GM23338 (cell line): ENCODE results near the gene DOLPP1. TPM values are rescaled to one million over a fixed set of nuclear protein-coding genes. Genes with fewer than 3 reads are reported as not detected.

Source experiments
- ATAC-seq: fragments of 200-7000 bp; cut with Tn5 transposase; 3 replicates; pipeline ENCODE4 v1.9.1; 2020
- DNase-seq: peaks from one replicate; pipeline ENCODE4 v3.0.0-alpha.2; 2015; ENCODE audit warnings: low spot score
- H2AFZ ChIP-seq: fragments of 200-600 bp; sonication (generic); 2 replicates; pipeline ENCODE4 v1.8.0; 2016; ENCODE audit warnings: antibody characterized with exemption, mild to moderate bottlenecking, moderate library complexity
- H3F3A ChIP-seq: fragments of 200-600 bp; sonication (generic); replicated peaks from 2 replicates; pipeline ENCODE4 v1.8.0; 2017; ENCODE audit warnings: antibody characterized with exemption, mixed run types, low read depth
- H3K27ac ChIP-seq: fragments of 200-600 bp; sonication (generic); 2 replicates; pipeline ENCODE4 v1.6.1; 2016; ENCODE audit warnings: low read depth
- H3K27me3 ChIP-seq: fragments of 200-600 bp; sonication (generic); 2 replicates; pipeline ENCODE4 v1.8.0; 2016; ENCODE audit warnings: mild to moderate bottlenecking, mixed run types, moderate library complexity; ENCODE audit not compliant: insufficient read depth
- H3K36me3 ChIP-seq: fragments of 200-600 bp; sonication (generic); 2 replicates; pipeline ENCODE4 v1.8.0; 2016; ENCODE audit warnings: mild to moderate bottlenecking; ENCODE audit not compliant: insufficient read depth
- H3K4me1 ChIP-seq: fragments of 200-600 bp; sonication (generic); 2 replicates; pipeline ENCODE4 v1.8.0; 2016; ENCODE audit warnings: mild to moderate bottlenecking, moderate library complexity; ENCODE audit not compliant: insufficient read depth
- H3K4me2 ChIP-seq: fragments of 200-600 bp; sonication (generic); 2 replicates; pipeline ENCODE4 v1.7.1; 2017; ENCODE audit warnings: mixed run types
- H3K4me3 ChIP-seq: fragments of 200-600 bp; sonication (generic); 2 replicates; pipeline ENCODE4 v1.6.1; 2016; ENCODE audit warnings: mixed run types
- H3K79me2 ChIP-seq: fragments of 200-600 bp; sonication (generic); replicated peaks from 2 replicates; pipeline ENCODE4 v1.8.0; 2017; ENCODE audit warnings: mild to moderate bottlenecking; ENCODE audit not compliant: insufficient read depth
- H3K9me2 ChIP-seq: fragments of 200-600 bp; sonication (generic); 2 replicates; pipeline ENCODE4 v1.8.0; 2017; ENCODE audit not compliant: insufficient read depth
- H4K20me1 ChIP-seq: fragments of 200-600 bp; sonication (generic); replicated peaks from 2 replicates; pipeline ENCODE4 v1.8.0; 2017; ENCODE audit warnings: mild to moderate bottlenecking; ENCODE audit not compliant: insufficient read depth
- H3K27ac Mint-ChIP-seq: 2 replicates; pipeline ENCODE4 v1.8.0; 2020; ENCODE audit warnings: inconsistent platforms, mild to moderate bottlenecking, moderate library complexity, mixed read lengths
- H3K27me3 Mint-ChIP-seq: 3 replicates; pipeline ENCODE4 v1.8.0; 2022; ENCODE audit warnings: low read depth, mild to moderate bottlenecking, moderate library complexity, mixed read lengths, inconsistent platforms; ENCODE audit not compliant: insufficient read depth, poor library complexity
- H3K36me3 Mint-ChIP-seq: 3 replicates; pipeline ENCODE4 v1.8.0; 2021; ENCODE audit warnings: low read depth, mild to moderate bottlenecking, inconsistent platforms, moderate library complexity, mixed read lengths
- H3K4me1 Mint-ChIP-seq: 3 replicates; pipeline ENCODE4 v1.8.0; 2020; ENCODE audit warnings: mild to moderate bottlenecking, inconsistent platforms, mixed read lengths
- H3K4me3 Mint-ChIP-seq: 3 replicates; pipeline ENCODE4 v1.8.0; 2021; ENCODE audit warnings: moderate library complexity, mild to moderate bottlenecking, inconsistent platforms, mixed read lengths
- H3K9me3 Mint-ChIP-seq: 3 replicates; pipeline ENCODE4 v1.8.0; 2020; ENCODE audit warnings: moderate library complexity, mild to moderate bottlenecking, inconsistent platforms, mixed read lengths
- CREB1 ChIP-seq: fragments of 250-450 bp; sonication (Bioruptor Pico); IDR thresholded peaks from 2 replicates; pipeline ENCODE4 v1.5.0; 2020; ENCODE audit warnings: low read depth, mild to moderate bottlenecking, moderate library complexity
- polyA plus RNA-seq: library from polyadenylated mRNA; unstranded; fragments of >200 nt; fragmentation: Nextera tagmentation; extraction: Ambion mirVana; gene quantifications from 2 replicates; pipeline ENCODE4 v1.2.1, GENCODE V29; 2016
- total RNA-seq: library from RNA; depleted of rRNA; stranded (reverse); fragments of >200 nt; shearing (Covaris generic); gene quantifications from 2 replicates; pipeline ENCODE4 v1.2.3, GENCODE V29; 2014
- TF ChIP-seq, protein P1 (sequence below): fragments of 250-450 bp; sonication (Bioruptor Pico); IDR thresholded peaks from 2 replicates; pipeline ENCODE4 v1.5.0; 2020; ENCODE audit warnings: mild to moderate bottlenecking, moderate library complexity

DOLPP1 gene
- total and polyA plus RNA-seq, 2 experiments from 2014 or later, result 23.3 to 31.9 TPM

DNA sequence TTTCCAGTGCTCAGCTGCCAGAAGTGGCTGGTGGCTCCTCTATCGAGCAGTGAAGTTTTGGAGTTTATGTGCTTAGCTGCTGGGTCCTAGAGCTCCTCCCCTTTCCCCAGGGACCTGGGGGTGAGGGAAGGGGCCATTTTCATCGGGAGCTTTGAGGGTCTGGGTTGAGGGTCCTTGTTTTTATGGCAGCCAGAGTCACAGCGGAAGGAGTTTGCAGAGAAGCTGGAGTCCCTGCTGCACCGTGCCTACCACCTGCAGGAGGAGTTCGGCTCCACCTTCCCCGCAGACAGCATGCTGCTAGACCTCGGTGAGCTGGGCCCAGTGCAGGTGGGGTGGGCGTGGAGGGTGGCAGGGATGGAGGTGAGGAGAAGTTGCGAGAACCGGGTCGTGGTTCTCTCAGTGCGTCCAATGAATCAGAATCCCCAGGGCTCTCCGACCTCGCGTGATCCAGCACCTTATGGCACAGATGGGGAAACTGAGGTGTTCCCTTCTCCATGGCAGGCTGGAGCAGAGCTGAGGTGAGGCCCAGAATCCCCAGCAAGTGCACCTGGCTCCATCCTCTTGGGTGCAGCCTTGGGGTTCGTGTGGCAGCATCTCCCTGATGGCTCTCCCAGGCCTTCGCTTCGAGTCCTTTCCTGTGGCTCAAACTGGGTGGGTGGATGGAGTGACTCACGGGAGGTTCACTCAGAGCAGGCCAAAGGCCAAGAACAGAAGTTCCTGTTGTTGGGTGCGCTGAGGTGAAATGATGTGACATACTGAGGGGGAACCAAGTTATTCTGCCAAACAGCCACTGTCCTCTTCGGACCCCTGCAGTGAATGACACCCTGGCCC is 21.7 kb upstream of the DOLPP1 start:
- no peaks in the 10 kb centered on the region for H3K9me3 Mint-ChIP-seq
- no peaks in the 10 kb centered on the region for H3K27me3 ChIP-seq
- H3K27ac Mint-ChIP-seq, result no peak overlapping the region
- no peaks in the 10 kb centered on the region for H3K79me2 ChIP-seq
- H3K9me2 ChIP-seq, result no peaks in the 10 kb centered on the region
- H3K4me1 ChIP-seq, result no peaks in the 10 kb centered on the region
- no peak overlapping the region for H3K4me3 Mint-ChIP-seq
- H3K36me3 Mint-ChIP-seq, result peaks cover 29% of the 10 kb centered on the region
- H4K20me1 ChIP-seq, result no peaks in the 10 kb centered on the region
- H3K4me3 ChIP-seq, result no peak overlapping the region
- H3F3A ChIP-seq, result no peaks in the 10 kb centered on the region
- no peak overlapping the region for H3K27ac ChIP-seq
- no peaks in the 10 kb centered on the region; the same call in 1 of the 2 replicates for H3K36me3 ChIP-seq
- H3K4me1 Mint-ChIP-seq, result no peaks in the 10 kb centered on the region
- H3K4me2 ChIP-seq, result no peak overlapping the region
- TF ChIP-seq CREB1, result no peak
- no peak overlapping the region for H2AFZ ChIP-seq
- ATAC-seq (no peak), DNase-seq (no peak)
- peaks cover 1% of the 10 kb centered on the region for H3K27me3 Mint-ChIP-seq

DNA sequence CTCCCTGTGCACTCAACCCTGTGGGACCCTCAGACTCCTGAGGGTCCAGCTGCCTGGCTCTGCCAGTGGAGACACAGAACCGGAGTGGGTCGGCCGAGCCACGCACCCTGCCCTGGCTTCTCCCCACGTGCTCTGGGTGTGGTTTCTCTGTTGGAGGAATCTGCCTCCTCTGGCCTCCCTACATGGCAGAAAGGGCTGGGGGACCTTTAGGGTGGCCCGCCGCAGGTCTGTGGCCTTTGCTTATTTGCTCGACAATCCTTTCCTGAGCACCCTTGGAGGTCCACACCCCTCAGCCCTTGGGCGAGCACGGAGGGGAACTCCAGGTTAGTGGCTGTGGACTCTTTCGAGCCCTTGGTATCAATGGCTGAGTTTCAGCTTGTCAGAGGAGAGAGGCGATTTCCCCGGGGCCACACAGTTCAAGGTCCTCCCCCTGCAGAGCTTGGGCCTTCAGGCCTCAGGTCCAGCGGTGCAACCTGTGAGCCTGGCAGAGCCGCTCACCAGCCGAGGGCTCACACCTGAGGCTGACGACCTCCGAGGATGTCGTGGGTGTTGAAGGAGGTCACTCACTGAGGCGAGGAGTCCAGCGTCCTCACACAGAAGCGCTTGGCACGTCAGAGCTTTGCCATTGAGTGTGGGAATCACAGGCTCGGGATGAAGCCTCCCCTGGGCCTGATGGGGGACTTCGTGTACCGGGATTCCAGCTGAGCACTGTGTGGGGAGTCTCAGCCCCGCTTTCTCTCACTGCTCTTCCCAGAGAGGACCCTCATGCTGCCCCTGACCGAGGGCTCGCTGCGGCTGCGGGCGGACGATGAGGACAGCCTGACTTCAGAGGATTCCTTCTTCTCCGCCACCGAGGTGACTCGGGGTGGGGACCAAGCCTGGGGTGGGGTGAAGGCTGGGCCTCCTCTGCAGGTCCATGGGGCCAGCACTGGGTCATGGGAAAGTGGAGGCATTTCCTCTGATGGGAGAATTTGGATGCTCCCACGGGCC is 20.8 kb upstream of the DOLPP1 start:
- DNase-seq (no peak), ATAC-seq (no peak)
- no peaks in the 10 kb centered on the region for H3K4me1 ChIP-seq
- H3K27me3 Mint-ChIP-seq, result peaks cover 1% of the 10 kb centered on the region
- no peaks in the 10 kb centered on the region for H3K9me2 ChIP-seq
- no peak overlapping the region for H3K27ac ChIP-seq
- H3K36me3 Mint-ChIP-seq, result peaks cover 30% of the 10 kb centered on the region
- H4K20me1 ChIP-seq, result no peaks in the 10 kb centered on the region
- H3K79me2 ChIP-seq, result no peaks in the 10 kb centered on the region
- H3K27me3 ChIP-seq, result no peaks in the 10 kb centered on the region
- no peak overlapping the region for H3K27ac Mint-ChIP-seq
- no peak overlapping the region for H3K4me2 ChIP-seq
- H3K4me3 ChIP-seq, result no peak overlapping the region
- no peak overlapping the region for H2AFZ ChIP-seq
- H3F3A ChIP-seq, result no peaks in the 10 kb centered on the region
- H3K4me1 Mint-ChIP-seq, result no peaks in the 10 kb centered on the region
- no peaks in the 10 kb centered on the region for H3K9me3 Mint-ChIP-seq
- H3K36me3 ChIP-seq, result no peaks in the 10 kb centered on the region; the same call in 1 of the 2 replicates
- TF ChIP-seq, protein P1, sequence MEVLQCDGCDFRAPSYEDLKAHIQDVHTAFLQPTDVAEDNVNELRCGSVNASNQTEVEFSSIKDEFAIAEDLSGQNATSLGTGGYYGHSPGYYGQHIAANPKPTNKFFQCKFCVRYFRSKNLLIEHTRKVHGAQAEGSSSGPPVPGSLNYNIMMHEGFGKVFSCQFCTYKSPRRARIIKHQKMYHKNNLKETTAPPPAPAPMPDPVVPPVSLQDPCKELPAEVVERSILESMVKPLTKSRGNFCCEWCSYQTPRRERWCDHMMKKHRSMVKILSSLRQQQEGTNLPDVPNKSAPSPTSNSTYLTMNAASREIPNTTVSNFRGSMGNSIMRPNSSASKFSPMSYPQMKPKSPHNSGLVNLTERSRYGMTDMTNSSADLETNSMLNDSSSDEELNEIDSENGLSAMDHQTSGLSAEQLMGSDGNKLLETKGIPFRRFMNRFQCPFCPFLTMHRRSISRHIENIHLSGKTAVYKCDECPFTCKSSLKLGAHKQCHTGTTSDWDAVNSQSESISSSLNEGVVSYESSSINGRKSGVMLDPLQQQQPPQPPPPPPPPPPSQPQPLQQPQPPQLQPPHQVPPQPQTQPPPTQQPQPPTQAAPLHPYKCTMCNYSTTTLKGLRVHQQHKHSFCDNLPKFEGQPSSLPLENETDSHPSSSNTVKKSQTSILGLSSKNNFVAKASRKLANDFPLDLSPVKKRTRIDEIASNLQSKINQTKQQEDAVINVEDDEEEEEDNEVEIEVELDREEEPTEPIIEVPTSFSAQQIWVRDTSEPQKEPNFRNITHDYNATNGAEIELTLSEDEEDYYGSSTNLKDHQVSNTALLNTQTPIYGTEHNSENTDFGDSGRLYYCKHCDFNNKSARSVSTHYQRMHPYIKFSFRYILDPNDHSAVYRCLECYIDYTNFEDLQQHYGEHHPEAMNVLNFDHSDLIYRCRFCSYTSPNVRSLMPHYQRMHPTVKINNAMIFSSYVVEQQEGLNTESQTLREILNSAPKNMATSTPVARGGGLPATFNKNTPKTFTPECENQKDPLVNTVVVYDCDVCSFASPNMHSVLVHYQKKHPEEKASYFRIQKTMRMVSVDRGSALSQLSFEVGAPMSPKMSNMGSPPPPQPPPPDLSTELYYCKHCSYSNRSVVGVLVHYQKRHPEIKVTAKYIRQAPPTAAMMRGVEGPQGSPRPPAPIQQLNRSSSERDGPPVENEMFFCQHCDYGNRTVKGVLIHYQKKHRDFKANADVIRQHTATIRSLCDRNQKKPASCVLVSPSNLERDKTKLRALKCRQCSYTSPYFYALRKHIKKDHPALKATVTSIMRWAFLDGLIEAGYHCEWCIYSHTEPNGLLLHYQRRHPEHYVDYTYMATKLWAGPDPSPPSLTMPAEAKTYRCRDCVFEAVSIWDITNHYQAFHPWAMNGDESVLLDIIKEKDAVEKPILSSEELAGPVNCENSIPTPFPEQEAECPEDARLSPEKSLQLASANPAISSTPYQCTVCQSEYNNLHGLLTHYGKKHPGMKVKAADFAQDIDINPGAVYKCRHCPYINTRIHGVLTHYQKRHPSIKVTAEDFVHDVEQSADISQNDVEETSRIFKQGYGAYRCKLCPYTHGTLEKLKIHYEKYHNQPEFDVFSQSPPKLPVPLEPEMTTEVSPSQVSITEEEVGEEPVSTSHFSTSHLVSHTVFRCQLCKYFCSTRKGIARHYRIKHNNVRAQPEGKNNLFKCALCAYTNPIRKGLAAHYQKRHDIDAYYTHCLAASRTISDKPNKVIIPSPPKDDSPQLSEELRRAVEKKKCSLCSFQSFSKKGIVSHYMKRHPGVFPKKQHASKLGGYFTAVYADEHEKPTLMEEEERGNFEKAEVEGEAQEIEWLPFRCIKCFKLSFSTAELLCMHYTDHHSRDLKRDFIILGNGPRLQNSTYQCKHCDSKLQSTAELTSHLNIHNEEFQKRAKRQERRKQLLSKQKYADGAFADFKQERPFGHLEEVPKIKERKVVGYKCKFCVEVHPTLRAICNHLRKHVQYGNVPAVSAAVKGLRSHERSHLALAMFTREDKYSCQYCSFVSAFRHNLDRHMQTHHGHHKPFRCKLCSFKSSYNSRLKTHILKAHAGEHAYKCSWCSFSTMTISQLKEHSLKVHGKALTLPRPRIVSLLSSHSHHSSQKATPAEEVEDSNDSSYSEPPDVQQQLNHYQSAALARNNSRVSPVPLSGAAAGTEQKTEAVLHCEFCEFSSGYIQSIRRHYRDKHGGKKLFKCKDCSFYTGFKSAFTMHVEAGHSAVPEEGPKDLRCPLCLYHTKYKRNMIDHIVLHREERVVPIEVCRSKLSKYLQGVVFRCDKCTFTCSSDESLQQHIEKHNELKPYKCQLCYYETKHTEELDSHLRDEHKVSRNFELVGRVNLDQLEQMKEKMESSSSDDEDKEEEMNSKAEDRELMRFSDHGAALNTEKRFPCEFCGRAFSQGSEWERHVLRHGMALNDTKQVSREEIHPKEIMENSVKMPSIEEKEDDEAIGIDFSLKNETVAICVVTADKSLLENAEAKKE (CRISPR knock-in tag), result no peak
- no peak overlapping the region for H3K4me3 Mint-ChIP-seq
